Left cardiac atrium (tissue), 4 donors: ENCODE data around the gene MYL6. TPM values are rescaled to one million over a fixed set of nuclear protein-coding genes. Genes with fewer than 3 reads are reported as not detected.
A peak's percentile ranks its signal among the peaks of the same experiment; 100 is the strongest.
"Not testable (repeated sequence)": the region's sequence is repeated elsewhere in the genome, so short reads cannot be mapped to it uniquely, and the experiment has no call there.

ENCODE experiments used
- ATAC-seq, 2 donors: fragments of 200-7000 bp; cut with Tn5 transposase; one replicate each; pipeline ENCODE4 v1.9.1; 2020; ENCODE audit warnings: mild to moderate bottlenecking in 2 of 2, moderate library complexity in 2 of 2
- DNase-seq: peaks from one replicate; pipeline ENCODE4 v3.0.0-alpha.2; 2020
- intact Hi-C, 2 donors: fragments of 100-400 bp; cut with DNase I; formaldehyde crosslinking; loops; one replicate each; pipeline versions ENCODE4 v1.14.1 to v1.15.1; 2022 to 2023
- total RNA-seq, 2 donors: library from RNA; stranded (reverse); fragmentation: NEBNext Ultra II Directional; extraction: Animal tissue kit (Norgen Biotek cat#: 25700); gene quantifications; one replicate each; pipeline ENCODE4 v1.2.1, GENCODE V29; 2021
- donor health status: DM: no; HTN: yes; CAD: no.
- donor health status: DM: no; HTN: yes; CAD: no; lungs with severe emphysema.
- donor health status: DM: yes; HTN: yes; CAD: no.
- donor health status: Dilated cardiomyopathy.

MYL6 gene
- total RNA-seq, 2 donors from 2014 or later: 1,071 to 1,319 TPM

DNA sequence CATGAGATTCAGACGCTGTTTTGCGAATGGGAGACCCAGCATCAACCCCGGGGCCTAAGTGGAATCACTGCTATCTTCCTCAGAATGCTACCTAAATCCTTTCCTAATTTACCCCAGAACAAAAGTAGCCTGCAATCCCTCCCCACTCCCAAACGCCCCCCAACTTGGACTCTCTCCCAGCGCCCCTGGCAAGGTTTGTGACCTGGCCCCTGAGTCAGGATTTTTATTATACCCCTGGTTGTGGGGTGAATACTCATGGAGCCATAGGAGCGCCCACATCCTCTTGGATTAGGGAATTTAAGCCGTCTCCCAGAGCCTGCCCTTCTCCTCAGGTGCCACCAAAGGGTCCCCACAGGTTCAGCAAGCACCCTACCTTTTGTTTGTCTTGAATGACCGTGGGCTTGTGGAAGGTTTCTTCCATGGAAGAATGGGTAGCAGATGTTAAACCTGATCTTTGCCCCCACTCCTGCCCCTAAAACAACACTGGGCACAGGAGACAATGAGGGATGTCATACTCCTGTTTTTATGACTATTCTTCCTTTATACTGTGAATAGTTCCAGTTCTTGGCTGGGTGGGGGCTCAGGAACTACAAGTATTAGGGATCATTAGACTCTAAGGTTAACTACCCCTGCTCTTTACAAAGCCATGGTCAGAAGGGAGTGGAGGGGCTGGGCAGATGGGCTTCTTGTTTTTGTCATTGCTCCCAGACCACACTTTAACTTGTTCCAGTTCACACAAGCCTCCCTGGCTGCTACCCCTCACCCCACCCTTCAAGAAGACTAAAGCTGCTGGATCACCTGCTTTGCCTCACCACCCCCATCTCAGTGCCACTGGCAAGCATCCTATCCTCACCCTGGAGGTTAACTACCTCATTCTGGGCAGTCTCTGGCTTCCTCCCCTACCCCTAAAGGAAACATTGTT, 5.1 kb upstream of the MYL6 start:
- ATAC-seq: no peak
- DNase-seq: no peak
- intact Hi-C loops: no loop called here

DNA sequence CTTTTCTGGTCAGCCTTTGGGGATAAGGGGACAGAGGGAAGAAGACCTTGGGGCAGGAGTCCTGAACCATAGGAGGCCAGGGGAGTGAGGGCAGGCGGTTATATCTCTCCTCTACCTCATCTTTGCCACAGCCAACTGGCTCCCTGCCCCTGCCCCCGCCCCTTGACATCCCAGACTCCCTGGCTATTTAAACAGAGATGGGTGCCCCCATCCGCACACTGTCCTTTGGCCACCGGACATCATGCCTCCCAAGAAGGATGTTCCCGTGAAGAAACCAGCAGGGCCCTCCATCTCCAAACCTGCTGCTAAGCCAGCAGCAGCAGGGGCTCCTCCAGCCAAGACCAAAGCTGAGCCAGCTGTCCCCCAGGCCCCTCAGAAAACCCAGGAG, 4.5 kb upstream of the MYL6 start:
- intact Hi-C loops: no loop called here
- DNase-seq: no peak
- ATAC-seq: no peak

DNA sequence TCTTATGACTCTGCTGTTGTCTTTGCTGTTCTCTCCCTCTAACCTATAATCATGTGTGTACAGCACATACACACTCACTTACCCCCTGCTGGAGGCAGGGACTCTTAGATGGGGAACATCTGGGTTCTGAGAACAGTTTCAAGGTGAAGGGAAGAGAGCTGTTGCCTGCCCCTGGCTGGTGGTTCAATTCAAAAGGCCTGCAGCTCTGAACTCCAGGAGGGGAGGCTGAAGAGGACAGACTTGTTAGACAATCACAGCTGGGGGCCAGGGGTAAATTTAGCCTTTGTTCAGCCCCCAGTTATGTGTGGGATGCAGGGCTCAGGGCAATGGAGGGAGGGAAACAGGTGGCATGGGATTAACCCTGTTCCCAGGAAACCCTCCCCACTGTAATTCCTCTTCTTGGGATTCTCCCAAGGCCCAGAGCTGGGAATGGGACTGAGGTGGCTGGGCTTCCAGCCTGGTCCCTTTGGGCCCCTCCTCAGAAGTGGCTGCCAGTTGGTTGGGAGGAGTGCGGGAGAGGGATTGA, 3.9 kb upstream of the MYL6 start:
- DNase-seq (no peak), ATAC-seq (no peak)
- intact Hi-C loops: no loop called here

DNA sequence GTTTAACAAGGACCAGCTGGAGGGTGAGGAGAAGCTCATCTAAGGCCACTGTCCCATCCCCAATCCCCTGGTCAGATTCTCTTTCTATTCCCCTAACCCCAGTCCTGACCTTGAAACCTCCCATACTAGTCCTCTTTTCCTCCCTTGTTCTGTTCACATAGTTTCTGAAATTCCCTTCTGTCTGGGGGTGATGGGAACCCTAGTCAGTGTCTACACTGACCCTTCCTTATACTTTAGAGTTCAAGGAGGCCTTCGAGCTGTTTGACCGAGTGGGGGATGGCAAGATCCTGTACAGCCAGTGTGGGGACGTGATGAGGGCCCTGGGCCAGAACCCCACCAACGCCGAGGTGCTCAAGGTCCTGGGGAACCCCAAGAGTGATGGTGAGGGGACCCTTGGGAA, 3.3 kb upstream of the MYL6 start:
- intact Hi-C loops: loop anchor here in 1 of 2 donors (5.0 kb wide), 1 partner anchor 38 kb away; the partner anchor contains the start of genes RPL41 and ZC3H10
- no peak for ATAC-seq
- no peak for DNase-seq

DNA sequence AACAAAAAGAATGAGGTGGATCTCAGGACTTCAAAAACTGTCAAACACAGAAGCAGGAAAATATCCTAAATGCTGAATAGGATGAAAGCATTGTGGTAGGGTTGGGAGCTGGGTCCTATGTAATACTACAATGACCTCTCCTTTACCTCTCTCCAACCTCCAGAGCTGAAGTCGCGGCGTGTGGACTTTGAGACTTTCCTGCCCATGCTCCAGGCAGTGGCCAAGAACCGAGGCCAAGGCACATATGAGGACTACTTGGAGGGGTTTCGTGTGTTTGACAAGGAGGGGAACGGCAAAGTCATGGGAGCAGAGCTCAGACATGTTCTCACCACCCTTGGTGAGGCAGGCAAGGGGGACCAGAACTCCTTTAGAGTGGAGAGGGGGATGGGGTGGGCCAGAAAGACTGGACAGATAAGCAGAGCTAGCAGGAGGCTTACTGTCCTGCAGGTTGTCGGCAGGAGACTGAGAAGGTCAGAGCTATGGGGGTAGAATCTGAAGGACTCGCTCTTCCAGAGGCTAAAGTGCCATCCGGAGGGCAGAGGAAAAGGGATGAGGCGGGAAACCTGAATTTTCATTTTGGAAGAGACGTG, 2.8 kb upstream of the MYL6 start:
- intact Hi-C loops: loop anchor here in 1 of 2 donors (5.0 kb wide), 1 partner anchor 38 kb away; the partner anchor contains the start of genes RPL41 and ZC3H10
- no peak for DNase-seq

DNA sequence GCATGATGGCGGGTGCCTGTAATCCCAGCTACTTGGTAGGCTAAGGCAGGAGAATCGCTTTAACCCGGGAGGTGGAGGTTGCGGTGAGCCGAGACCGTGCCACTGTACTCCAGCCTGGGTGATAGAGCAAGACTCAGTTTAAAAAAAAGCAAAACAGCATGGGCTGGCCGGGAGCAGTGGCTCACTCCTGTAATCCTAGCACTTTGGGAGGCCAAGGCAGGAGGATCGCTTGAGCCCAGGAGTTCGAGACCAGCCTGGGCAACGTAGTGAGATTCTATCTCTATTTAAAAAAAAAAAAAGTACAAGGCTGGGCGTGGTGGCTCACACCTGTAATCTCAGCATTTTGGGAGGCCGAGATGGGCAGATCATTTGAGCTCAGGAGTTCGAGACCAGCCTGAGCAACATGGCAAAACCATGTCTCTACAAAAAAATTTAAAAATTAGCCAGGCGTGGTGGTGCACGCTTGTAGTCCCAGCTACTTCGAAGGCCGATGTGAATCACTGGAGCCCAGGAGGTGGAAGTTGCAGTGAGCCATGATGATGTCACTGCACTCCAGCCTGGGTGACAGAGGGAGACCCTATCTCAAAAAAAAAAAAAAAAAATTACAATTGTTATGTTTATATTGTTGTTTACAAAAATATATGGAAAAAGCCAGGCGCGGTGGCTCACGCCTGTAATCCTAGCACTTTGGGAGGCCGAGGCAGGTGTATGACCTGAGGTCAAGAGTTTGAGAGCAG, 1.5 kb upstream of the MYL6 start:
- intact Hi-C loops: loop anchor here in 1 of 2 donors (5.0 kb wide), 1 partner anchor 39 kb away; the partner anchor contains the start of genes RPL41 and ZC3H10
- ATAC-seq, DNase-seq: not testable (repeated sequence)

More for the DNA sequence above, 2.8 kb upstream of the MYL6 start:
- no peak for ATAC-seq

DNA sequence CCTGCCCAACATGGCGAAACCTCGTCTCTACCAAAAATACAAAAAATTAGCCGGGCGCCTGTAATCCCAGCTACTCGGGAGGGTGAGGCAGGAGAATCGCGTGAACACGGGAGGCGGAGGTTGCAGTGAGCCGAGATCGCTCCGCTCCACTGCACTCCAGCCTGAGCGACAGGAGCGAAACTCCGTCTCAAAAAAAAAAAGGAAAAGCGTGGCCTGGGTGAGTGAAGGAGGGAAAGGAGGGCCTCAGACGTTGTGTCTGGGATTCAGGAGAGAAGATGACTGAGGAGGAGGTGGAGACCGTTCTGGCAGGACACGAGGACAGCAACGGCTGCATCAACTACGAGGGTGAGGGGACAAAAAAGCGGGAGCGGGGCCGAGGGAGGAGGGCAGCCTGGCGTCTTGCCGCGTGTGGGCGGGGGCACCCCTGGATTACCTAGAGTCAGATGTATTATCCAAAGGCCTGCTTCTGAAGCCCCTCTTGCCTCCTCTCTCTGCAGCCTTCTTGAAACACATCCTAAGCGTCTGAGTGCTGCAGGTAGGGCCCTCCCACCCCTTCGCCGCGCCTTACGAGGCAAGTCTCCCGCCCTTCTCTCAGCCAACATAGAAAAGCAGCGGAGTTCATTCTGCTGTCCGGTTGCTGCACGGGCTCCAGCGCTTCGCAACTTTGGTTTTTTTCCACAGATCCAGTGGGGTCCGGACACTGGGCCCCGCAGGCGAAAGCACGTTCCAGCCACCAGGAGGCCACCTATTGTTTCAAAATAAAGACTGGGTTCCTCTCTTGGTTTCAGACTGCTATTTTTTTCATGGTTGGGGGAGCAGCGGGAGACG, 744 bp upstream of the MYL6 start:
- DNase-seq (peak; percentile 81), ATAC-seq (peak; percentile 42 to 51)
- intact Hi-C loops: loop anchor here in 1 of 2 donors (2.0 to 5.0 kb wide), 3 partner anchors 29 to 40 kb away; partner anchors contain the start of genes ESYT1, RPL41, SMARCC2 and ZC3H10

DNA sequence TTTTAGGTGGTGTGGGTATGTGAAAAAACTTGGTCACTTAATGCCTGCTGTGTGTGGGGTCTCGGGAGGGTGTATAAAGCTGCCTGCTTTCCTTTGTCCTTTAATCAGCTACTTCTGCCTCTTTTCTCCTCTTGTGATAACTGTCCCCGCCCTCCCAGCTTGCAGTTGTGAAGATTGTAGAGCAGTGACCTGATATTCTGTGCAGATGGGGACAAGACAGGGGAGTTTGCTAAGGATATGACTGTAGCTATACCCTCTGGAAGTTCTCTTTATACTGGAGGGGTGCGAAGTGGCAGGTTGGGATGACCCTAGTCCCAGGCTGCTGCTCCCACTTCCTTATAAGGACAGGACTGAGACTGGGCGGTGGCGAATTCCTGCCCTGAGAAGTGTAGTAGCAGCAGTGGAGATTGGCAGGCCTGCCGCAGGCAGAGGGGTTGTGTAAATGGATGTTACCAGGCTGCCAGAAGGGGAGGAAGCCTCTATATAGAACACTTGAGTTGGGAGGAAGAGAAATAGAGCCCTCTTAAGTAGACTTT, 835 bp downstream of the MYL6 start:
- peak; percentile 90 for DNase-seq
- intact Hi-C loops: loop anchor here in 1 of 2 donors (2.0 to 5.0 kb wide), 3 partner anchors 30 to 42 kb away; partner anchors contain the start of genes ESYT1, RPL41, SMARCC2 and ZC3H10
- peak; percentile 70 to 72 for ATAC-seq

DNA sequence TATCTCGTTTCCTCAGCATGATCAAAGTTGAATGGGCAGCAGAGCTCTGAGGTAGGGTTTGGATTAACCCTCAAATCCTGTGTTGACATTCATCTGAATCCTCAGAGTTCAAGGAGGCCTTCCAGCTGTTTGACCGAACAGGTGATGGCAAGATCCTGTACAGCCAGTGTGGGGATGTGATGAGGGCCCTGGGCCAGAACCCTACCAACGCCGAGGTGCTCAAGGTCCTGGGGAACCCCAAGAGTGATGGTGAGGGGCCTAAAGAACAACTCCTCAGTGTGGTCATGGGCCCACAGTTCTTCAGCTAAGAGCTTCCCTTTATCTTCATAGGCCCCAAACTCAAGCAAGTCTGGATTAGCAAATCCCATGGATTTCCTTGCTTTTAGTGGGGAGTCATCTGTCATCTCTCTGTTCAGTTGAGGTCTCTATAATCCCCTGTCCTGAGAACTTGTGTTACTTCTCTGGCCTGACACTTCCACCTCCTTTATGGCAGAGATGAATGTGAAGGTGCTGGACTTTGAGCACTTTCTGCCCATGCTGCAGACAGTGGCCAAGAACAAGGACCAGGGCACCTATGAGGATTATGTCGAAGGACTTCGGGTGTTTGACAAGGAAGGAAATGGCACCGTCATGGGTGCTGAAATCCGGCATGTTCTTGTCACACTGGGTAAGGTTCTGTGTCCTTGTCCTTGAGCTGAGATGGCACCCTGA, 1.5 kb downstream of the MYL6 start:
- intact Hi-C loops: loop anchor here in 1 of 2 donors (2.0 to 5.0 kb wide), 3 partner anchors 29 to 42 kb away; partner anchors contain the start of genes ESYT1, RPL41, SMARCC2 and ZC3H10
- DNase-seq (no peak), ATAC-seq (no peak)

DNA sequence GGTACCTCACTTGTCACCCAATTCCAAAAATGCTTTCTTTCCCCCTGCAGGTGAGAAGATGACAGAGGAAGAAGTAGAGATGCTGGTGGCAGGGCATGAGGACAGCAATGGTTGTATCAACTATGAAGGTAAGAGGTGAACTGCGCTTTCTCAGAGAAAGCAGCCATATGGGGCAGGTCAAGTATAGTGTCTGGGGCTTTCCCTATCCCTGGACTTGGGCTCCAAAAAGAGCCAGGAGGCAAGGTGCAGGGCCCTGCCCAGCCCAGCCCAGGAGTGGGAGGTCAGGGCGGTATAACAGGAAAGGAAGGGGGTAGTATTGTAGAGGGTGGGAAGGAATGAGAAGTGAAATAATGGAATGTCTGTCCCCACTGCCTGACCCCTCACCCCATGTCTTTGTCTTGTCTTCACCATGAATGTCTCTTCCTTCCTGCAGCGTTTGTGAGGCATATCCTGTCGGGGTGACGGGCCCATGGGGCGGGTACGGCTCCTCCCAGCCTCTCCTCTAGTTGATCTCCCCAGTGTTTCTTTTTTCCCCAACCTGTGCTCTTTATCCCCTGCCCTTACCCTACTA, 2.1 kb downstream of the MYL6 start:
- intact Hi-C loops: no loop called here
- DNase-seq: no peak
- ATAC-seq: no peak

DNA sequence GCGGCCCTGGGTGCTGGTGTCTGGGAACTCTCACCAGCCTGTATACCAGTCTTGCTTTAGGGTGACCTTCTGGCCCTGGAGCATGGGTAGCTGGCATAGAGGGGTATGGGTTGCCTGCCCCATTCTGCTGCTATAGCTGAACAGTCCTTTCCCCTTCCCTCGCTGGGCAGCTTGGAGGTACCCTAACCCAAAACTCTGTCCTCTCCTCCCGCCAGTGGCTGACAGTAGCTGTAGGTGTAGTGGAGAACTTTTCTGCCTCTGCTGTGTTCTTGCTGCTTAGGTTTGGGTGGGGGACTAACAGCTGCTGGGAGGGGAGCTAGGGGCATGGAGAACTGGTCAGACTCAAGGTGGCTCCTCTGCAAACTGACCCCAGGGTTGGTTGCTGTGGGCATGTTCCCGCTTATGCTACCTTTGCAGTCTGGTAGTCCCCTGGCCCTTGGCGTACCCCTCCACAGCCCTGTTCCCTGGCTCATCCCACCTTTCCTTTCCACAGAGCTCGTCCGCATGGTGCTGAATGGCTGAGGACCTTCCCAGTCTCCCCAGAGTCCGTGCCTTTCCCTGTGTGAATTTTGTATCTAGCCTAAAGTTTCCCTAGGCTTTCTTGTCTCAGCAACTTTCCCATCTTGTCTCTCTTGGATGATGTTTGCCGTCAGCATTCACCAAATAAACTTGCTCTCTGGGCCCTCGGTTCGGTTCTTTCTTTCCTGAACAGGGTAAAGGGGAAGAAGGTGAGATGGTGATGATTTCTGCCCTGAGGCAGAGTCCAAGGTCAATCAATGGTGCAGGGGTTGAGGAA, 2.9 kb downstream of the MYL6 start:
- ATAC-seq (no peak), DNase-seq (no peak)
- intact Hi-C loops: no loop called here

DNA sequence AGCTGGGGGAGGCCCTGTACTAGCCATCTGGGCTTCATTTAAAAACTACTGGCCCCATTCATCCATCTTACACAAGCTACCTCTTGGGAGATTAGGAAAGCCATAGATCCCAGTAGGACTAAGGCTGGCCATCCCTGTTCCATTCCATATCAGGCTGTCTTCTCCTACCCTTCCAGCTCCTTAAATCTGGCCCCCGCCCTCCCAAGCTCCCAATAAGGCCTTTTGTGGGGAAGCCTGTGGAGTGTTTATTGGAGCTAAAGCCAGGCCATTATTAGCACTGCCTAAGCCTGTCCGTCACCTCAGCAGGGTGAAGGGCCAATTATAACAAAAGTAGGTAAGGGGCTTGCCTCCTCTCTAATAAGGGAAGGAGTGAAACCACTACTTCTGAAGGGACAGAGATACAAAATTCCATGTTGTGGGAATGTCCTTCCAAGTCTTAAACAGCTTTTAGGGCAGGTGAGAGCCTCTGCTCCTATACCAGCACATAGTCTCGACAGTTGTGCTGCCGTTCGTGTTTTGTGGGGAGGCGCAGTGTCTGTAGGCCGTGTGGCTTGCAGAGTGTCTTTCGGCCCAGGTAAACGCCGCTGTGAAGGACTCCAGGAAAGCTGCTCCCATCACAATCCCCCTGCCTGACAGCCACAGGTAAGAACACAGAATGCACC, 3.7 kb downstream of the MYL6 start:
- intact Hi-C loops: no loop called here
- no peak for ATAC-seq
- DNase-seq: no peak

DNA sequence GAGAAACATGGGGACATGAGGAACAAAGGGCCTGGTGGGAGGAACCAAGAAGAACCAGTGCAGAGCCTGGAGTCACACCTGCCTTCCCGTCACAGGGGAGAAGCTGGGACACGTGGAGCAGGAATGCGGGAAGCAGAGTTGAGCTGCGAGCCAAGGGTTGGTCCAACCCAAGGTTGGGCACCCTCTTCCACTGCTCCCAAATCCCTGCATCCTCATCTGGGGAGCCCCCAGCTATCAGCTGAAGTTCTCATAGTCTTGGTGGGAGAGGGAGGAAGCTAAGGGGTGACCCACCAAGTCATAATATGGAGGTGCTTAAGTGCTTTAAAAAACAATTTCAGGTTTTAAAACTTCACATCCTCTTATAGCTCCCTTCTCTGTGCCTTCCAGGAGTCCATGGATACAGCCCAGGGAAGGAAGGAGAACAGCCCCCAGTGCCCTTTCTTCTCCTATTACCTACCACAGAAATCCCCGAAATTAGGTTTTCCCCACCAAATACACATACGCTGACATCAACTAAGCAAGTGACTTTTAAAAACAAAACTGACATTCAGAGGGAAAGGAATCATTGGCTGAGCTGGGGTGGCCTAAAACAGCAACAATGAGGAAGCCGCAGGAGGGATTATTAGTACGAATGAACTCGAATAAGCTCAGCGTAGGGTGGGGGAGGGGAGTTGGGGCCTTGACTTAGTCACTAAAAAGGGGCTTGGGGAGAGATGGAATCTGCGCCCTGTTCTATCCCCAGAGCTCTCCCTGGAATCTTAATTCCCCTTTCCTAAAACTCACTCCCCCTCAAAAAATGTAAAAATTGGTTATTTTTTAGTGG, 4.5 kb downstream of the MYL6 start:
- intact Hi-C loops: no loop called here
- ATAC-seq (no peak), DNase-seq (no peak)

DNA sequence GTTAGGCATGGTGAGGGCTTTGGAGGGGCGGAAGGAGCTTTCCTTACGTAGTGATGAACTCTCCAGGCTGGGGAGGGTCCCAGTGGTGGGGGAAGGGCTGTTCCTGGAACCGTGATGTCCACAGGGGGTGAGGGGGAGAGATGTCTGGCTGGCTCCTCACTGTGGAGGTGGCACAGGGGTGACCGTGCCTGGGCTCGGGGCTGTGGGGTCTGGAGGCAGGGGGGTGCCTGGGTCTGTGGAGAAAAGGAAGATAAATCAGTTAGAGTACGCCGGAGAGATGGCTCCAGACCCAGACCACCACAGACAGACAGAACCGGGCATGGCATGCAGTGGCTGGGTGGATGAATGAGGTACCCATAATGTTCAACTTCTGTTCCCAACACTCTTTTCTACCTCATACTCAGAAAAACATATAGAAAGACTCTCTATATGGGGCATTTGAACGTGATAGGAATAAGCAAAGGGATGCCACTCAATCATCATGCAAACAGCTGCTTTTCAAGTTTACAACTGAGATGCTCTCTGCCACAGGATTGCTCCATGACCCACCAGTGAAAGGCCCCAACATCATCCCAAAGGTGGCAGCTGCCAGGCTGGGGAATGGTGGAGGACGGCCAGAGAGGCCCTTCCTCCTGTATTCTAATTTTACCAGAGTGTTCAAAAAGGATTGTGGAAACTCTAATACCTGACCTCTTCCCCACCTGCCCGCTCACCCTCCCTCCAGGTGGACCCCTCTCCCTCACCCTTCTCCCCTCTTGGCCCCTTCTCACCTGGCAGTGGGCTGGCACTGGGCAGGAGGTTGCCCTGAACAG, 5.6 kb downstream of the MYL6 start:
- intact Hi-C loops: no loop called here
- DNase-seq: no peak

More for the DNA sequence above, 5.6 kb downstream of the MYL6 start:
- ATAC-seq: no peak
